ENCODE measurements around the gene HOXD3. TPM values are rescaled to one million over a fixed set of nuclear protein-coding genes. Genes with fewer than 3 reads are reported as not detected.

Gene HOXD3
- total RNA-seq, 2 donors from 2014 or later: 9.0 to 10.9 TPM

Small RNA genes within 50 kb of the gene (microRNA-seq; reads per million reads assigned to microRNA genes)
- gene MIR10B (ENCODE audit: borderline microRNAs expressed in 2 of 2): 26,410 to 33,177 reads per million in 2 donors

Other genes with a start within 250 kb of the HOXD3 start
- 10 to 100 TPM; 30.5 to 37.2 TPM for gene LNPK, start 155.0 kb upstream of the HOXD3 start, total RNA-seq
- gene EVX2, start 73.3 kb upstream of the HOXD3 start, total RNA-seq: not detected
- gene HOXD13, start 64.6 kb upstream of the HOXD3 start, total RNA-seq: not detected
- gene HOXD12, start 57.5 kb upstream of the HOXD3 start, total RNA-seq: not detected
- 1 to 10 TPM in 1 of 2 donors, under 1 TPM in 1; 0.32 to 5.3 TPM for gene HOXD11, start 50.0 kb upstream of the HOXD3 start, total RNA-seq
- gene HOXD10, start 40.5 kb upstream of the HOXD3 start, total RNA-seq: 10 to 100 TPM in 1 of 2 donors, 1 to 10 TPM in 1; 1.6 to 10.1 TPM
- gene HOXD9, start 34.6 kb upstream of the HOXD3 start, total RNA-seq: 10 to 100 TPM in 1 of 2 donors, 1 to 10 TPM in 1; 7.9 to 12.0 TPM
- gene HOXD8, start 27.6 kb upstream of the HOXD3 start, total RNA-seq: 10 to 100 TPM; 30.6 to 31.3 TPM
- gene HOXD4, start 5.8 kb upstream of the HOXD3 start, total RNA-seq: 1 to 10 TPM; 7.2 to 9.9 TPM
- under 1 TPM; 0.46 to 0.48 TPM for gene HOXD1, start 31.4 kb downstream of the HOXD3 start, total RNA-seq
- 10 to 100 TPM; 18.7 to 20.1 TPM for gene MTX2, start 112.1 kb downstream of the HOXD3 start, total RNA-seq